Measurements from ENCODE around the gene RAB10.
"Not testable (repeated sequence)": the region's sequence is repeated elsewhere in the genome, so short reads cannot be mapped to it uniquely, and the experiment has no call there.

RAB10 gene

DNA sequence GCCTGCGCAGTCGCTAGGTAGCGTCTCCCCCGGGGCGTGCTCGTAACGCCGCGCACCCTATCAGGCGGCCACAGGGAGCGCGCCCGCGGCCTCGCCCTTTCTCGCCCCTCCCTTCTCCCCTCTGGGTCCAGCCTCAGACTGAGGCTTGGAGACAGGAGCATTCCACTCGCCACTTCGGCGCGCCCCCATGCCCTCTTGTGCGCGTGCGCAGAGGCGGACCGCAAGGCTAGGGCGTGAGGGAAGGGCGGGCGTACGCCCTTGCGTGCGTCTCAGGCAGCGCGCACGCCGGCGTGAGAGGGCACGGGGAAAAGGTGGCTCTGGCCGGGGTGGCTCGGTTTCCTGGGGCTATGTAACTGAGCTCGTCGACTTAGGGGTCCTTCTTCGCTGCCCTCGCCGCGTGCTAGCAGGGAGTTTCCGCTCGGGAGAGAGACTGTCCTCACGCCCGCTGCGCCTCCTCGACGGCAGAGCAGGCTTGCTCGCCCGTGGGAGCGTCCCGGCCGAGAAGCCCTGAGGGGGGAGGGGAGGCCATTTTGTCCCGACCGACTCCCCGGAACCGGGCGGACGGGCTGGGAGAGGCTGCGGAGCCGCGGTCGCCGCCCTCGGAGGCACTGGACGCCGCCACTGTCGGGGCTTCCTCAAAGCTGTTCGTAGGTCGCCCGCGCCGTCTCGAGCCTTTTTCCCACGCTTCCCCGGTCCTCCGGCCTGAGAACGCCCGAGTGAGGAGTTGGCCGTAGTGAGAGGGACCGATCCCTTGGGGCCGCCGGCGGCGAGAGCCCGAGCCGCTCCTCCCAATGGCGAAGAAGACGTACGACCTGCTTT is at the start of gene RAB10:
RAB10 (plus strand) TSS at position 267 of the 819 bp plus-strand sequence; CDS start at position 792, 525 bp downstream.
- peak; percentile 97 to 98 for DNase-seq

DNA sequence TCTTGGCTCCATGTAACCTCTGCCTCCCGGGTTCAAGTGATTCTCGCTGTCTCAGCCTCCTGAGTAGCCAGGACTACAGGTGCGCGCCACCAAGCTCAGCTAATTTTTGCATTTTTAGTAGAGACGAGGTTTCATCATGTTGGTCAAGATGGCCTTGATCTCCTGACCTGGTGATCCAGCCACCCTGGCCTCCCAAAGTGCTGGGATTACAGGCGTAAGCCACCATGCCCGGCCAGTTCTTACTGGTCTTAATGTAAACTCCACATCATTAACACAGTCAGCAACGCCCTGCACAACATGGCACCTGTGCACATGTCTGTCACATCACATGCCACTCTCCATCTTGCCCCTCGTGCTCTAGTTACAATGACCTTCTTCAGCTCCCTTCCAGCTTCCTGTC is 45.8 kb upstream of the RAB10 start:
- DNase-seq: no peak

GRCh38 chr2:25989154-25989553 is 44.7 kb upstream of the RAB10 start:
- no peak for DNase-seq

GRCh38 chr2:25991965-25992364 is 41.9 kb upstream of the RAB10 start:
- DNase-seq: no peak

DNA sequence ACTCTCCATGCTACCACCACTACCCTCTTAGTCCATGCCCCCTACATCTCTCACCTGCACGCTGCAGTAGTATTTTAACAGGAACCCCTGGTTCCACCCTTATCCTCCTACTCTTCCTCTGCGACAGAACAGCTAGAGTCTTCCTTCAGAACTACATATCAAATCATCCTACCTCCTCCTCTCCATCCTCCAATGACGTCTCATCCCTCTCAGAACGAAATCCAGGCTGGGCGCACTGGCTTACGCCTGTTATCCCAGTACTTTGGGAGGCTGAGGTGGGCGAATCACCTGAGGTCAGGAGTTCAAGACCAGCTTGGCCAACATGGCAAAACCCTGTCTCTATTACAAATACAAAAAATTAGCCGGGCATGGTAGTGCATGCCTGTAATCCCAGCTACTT is 41.3 kb upstream of the RAB10 start:
- no peak for DNase-seq

GRCh38 chr2:25993049-25993448 is 40.8 kb upstream of the RAB10 start:
- no peak for DNase-seq

DNA sequence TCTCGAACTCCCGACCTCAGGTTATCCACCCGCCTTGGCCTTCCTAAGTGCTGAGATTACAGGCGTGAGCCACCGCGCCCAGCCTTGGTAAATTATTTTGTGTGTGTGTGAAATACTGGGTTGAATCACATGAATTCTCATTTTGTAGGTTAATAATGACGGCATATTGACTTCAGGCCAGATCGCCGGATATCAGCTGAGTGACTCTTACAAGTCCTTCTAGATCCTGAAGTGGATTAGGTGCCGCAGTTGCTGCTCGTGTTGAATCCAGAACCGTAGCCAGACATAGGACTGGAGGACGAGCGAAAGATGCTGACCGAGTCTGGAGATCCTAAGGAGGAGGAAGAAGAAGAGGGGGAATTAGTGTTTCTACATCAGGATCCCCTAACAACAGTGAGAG is 39.4 kb upstream of the RAB10 start:
- no peak for DNase-seq

DNA sequence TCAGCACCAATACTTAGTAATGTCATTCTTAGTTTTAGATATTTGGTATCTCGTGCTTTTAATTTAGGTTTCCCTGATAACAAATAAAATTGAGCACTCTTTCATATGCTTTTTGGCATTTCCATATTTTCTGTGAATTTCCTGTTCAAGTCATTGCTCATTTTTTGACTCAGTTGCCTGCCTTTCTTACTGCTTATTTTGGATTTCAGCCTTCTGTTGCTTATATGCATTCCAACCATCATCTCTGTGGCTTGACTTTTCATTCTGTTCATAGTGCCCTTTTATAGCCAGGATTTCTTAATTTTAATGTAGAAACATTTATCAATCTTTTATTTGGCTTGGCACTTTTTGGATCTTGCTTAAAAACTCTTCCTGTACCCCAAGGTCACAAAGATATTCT is 37.0 kb upstream of the RAB10 start:
- no peak for DNase-seq

DNA sequence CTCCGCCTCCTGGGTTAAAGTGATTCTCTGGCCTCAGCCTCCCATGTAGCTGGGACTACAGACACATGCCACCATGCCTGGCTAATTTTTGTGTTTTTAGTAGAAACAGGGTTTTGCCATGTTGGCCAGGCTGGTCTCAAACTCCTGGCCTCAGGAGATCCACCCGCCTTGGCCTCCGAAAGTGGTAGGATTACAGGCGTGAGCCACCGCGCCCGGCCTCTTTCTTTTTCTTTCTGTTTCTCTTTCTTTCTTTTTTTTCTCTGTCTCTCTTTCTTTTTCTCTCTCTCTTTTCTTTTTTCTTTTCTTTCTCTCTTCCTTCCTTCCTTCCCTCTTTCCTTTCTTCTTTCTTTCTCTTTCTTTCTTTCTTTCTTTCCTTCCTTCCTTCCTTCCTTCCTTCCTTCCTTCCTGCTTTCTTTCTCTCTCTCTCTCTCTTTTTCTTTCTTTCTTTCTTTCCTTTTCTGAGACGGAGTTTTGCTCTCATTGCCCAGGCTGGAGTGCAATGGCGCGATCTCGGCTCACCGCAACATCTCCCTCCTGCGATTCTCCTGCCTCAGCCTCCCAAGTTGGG is 35.0 kb upstream of the RAB10 start:
- DNase-seq: not testable (repeated sequence)

DNA sequence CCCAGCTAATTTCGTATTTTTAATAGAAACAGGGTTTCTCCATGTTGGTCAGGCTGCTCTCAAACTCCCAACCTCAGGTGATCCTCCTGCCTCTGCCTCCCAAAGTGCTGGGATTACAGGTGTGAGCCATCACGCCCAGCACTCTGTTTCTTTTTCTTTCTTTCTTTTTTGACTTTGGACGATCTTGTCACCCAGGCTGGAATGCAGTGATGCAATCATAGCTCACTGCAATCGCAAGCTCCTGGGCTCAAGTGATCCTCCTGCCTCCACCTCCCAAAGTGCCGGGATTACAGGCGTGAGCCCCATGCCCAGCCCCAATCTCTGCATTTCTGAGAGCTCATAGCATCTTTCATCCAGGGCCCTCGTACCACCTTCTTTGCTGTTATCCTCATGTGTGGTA is 34.5 kb upstream of the RAB10 start:
- DNase-seq: not testable (repeated sequence)

DNA sequence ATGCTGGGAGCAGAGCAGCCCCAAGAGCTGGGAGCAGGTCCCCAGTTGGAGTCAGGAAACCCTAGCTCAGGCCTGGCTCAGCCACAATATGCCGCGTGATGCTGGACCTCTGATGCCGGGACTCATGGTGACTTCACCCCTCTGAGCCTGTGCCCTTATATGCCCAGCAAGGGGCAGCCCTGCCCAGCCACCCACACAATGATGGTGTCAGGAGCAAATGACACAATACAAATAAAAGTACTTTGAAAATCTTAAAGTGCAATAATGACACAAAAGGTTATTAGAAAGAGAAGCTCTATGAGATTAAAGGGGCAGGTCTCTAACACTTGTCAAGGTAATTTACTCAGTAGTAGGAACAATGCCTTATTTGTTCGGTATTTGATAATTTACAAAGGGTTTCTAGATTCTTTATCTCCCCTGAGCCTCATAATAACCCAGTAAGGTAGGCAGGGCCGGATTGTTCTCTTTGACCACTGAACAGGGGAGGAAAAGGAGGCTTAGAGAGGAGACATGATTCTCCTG is 33.3 kb upstream of the RAB10 start:
- no peak for DNase-seq

DNA sequence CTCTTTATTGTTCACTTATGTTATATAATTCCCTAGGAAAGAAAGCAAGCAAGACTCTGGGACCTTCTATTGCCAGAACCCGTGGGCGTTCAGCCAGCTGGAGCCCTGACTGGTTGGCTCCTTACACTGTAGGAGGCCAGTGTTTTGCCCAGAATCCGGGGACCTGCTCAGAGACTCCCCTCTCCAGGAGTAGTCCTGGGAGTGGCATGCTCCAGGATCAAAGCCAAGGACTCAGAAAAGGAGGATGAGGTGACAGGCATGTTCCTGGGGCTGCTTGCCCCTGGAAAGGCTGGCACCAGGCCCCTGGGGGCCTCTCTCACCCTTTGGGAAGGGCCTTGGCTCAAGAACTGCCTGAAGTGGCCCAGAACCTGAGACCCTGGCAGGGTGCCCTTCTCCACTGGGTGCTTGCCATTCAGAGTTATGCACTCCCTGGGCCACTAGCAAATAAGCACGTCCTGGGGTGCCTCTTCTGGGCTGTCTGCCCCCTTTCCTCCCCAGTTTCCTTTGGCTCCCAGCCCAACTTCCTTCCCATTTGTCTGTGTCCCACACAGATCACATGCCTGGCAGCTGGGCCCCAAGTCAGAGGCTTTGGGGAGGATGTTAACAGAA is 32.0 kb upstream of the RAB10 start:
- DNase-seq: peak; percentile 78 to 81

GRCh38 chr2:26002632-26003310 is 31.1 kb upstream of the RAB10 start:
- DNase-seq: peak in 1 of 2 donors; percentile 38

GRCh38 chr2:26008095-26008494 is 25.8 kb upstream of the RAB10 start:
- no peak for DNase-seq

DNA sequence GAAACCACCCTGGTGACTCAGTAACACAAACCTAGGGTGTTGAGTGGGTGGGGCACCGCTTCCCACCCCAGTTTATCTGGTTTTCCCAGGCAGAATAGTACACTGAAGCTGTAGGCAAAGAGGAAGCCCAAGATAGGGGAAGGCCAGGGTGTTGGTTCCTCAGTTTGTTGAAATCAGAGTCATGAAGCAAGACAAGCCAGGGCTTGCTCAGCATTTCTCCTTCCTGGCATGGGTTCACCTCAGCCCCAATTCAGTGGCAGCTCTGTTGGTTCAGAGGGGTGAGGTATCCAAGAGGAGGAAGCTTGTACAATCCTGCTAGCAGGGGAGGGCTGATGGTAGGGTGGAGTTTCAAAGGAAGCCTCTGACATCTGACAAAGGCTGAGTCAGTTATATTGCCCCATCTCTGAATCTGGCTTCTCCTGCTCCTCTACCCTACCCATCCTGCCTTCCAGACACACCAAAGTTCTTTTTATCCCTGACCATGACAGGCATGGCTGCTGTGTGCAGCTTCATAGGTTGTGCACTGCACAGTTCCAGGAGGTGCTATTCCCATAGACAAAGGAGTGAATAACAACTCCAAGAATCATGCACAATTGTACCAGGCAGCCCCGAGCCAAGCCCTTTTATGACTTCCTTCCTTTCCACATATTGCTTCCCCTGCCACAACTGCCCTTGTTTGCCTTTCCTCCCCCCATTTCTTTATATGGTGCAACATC is 24.9 kb upstream of the RAB10 start:
- peak; percentile 44 for DNase-seq

DNA sequence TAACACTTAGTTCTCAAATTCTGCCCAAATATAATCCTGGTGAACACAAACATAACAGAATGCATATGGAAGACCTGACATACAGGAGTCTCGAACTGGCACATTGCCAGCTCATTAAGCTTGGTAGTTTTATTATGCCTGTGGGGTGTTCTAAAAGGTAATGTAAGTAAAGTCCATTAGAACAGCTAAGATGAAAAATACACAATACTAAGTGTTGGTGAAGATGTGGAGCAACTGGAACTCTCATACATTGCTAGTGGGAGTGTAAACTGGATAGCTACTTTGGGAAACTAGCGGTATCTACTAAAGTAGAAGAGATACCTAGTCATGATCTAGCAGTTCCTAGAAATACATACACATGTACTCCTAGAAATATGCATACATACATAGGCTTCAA is 24.3 kb upstream of the RAB10 start:
- DNase-seq: no peak

DNA sequence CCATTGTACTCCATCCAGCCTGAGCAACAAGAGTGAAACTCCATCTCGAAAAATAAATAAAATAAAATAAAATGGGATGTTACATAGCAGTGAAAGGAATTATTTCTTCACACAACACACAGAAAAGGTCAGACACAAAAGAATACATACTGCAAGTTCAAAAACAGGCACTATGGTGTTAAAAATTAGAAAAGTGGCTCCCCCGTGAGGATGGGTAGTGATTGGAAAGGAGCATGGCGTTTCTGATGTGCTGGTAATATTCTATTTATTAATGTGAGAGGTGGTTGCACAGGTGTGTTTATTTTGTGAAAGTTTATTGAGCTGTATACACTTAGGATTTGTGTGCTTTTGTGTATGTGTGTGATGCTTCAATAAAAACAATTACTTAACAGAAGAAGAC is 22.9 kb upstream of the RAB10 start:
- DNase-seq: no peak

DNA sequence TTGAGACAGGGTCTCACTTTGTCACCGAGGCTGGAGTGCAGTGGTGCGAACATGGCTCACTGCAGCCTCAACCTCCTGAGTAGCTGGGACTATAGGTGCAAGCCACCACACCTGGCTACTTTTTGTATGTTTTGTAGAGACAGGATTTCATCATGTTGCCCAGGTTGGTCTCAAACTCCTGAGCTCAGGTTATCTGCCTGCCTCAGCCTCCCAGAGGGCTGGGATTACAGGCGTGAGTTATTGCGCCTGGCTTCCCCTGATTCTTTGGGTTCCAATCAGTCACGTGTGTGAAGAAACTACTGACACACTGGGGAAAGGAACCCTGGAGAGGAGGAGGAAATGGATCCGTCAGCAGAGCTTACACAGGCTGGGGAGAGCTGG is 22.3 kb upstream of the RAB10 start:
- no peak for DNase-seq

DNA sequence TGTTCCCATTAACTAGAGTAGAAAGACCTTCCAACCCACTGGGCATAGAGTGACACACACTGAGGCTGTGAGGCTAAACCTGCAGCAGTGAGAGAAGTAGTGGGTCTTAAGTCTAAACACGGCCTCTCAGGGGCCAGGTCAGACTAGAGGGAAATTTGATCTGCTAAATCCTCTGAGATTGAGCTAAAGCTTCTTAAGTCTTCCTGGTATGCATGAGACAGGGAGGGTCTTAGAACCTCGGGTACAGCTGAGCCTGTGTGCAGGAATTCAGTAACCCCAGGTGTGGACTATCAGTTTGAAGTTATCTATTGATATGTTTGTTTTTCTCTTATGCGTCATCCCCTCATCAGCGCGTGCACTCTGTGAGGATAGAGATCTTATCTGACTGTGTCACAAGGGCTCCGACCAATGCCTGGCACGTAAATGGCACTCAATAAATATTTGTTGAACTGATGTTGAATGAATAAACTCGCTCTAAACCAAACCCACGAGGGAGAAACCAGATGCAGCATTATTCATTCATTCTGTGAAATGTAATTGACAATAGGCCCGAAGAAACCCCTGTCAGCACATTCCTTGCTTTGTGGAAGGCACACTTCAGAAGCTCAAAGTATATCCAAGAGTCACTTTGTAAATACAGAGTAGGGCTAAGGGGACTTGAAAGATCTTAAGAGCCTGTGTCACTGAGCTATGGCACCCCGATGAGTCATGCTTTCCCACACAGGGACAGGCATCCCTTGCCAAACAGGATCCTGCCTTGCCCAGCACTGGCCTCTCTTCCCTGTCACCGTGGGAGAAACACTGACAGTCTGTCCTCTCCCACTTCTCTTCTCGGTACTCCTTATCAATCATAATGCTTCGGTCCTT is 21.7 kb upstream of the RAB10 start:
- no peak for DNase-seq

GRCh38 chr2:26013668-26014067 is 20.2 kb upstream of the RAB10 start:
- no peak for DNase-seq

DNA sequence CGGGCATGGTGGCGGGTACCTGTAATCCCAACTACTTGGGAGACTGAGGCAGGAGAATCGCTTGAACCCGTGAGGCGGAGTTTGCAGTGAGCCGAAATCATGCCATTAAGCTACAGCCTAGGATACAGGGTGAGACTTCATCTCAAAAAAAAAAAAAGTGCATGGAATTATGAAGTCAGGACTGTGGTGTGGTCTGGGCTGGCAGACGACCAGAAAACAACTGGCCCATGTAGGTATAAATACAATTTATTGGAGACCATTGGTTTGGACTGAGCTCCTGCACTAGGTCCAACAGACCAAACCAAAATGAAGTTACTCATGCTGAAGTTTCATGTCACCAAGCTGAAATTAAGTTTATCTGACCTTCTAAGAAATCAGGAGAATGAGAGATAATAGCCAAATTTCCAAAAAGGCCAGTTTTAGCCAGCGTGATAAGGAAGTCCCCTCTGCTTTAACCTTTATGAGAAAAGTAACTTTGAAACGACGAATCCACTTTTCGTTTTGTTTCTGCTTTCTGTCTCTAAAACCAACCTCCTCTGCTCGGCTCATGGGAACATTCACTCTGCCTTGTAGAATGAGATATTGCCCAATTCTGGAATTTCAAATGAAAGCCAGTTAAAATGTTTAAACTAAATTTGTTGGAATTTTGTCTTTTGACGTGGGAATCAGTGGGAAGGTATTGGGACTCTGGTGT is 17.7 kb upstream of the RAB10 start:
- DNase-seq: no peak

Data from hippocampal formation (tissue), 2 donors.